Fibroblast of lung (primary cell): ENCODE measurements around the gene TRIP12. TPM values are rescaled to one million over a fixed set of nuclear protein-coding genes. Genes with fewer than 3 reads are reported as not detected.

Source experiments
- DNase-seq, 2 donors: peaks; one replicate each; pipeline versions ENCODE4 v3.0.0 to v3.0.0-alpha.2; 2010; ENCODE audit warnings: low read depth in 2 of 2
- H2AFZ ChIP-seq: 2 replicates; pipeline ENCODE4 v1.5.1; 2012; ENCODE audit warnings: low read length, control low read depth, inconsistent platforms
- H3K27ac ChIP-seq: 2 replicates; pipeline ENCODE4 v1.5.1; 2011; ENCODE audit warnings: low read length, control low read depth; ENCODE audit not compliant: insufficient read depth
- H3K27me3 ChIP-seq: 2 replicates; pipeline ENCODE4 v1.5.1; 2011; ENCODE audit warnings: mild to moderate bottlenecking, low read length; ENCODE audit not compliant: control insufficient read depth, insufficient read depth
- H3K36me3 ChIP-seq: 2 replicates; pipeline ENCODE4 v1.5.1; 2011; ENCODE audit warnings: low read length; ENCODE audit not compliant: control insufficient read depth, insufficient read depth
- H3K4me1 ChIP-seq: 2 replicates; pipeline ENCODE4 v1.5.1; 2011; ENCODE audit warnings: low read length; ENCODE audit not compliant: control insufficient read depth, insufficient read depth; ENCODE audit errors: extremely low read depth
- H3K4me2 ChIP-seq: 2 replicates; pipeline ENCODE4 v1.5.1; 2011; ENCODE audit warnings: low read length, control low read depth; ENCODE audit not compliant: insufficient read depth; ENCODE audit errors: extremely low read depth
- H3K4me3 ChIP-seq, 4 experiments: fragments of 200-600 bp in 1 of 4; sonication (generic) in 1 of 4; replicated peaks in 1 of 4; 2 replicates each; pipeline ENCODE4 v1.5.1; 2011 to 2016; ENCODE audit warnings: low read length in 4 of 4, low read depth in 3 of 4, mild to moderate bottlenecking in 3 of 4, control low read depth in 2 of 4, inconsistent platforms in 1 of 4, mixed read lengths in 1 of 4; ENCODE audit not compliant: insufficient read depth in 1 of 4; ENCODE audit errors: control extremely low read depth in 1 of 4
- H3K79me2 ChIP-seq: 2 replicates; pipeline ENCODE4 v1.5.1; 2012; ENCODE audit warnings: mild to moderate bottlenecking, low read length, inconsistent platforms; ENCODE audit not compliant: control insufficient read depth, insufficient read depth
- H3K9ac ChIP-seq: 2 replicates; pipeline ENCODE4 v1.5.1; 2011; ENCODE audit warnings: mild to moderate bottlenecking, low read length, control low read depth; ENCODE audit not compliant: insufficient read depth
- H3K9me3 ChIP-seq: 2 replicates; pipeline ENCODE4 v1.5.1; 2012; ENCODE audit warnings: low read depth, low read length; ENCODE audit not compliant: control insufficient read depth, insufficient read depth
- H4K20me1 ChIP-seq: 2 replicates; pipeline ENCODE4 v1.5.1; 2011; ENCODE audit warnings: low read length; ENCODE audit not compliant: control insufficient read depth, insufficient read depth; ENCODE audit errors: extremely low read depth
- CTCF ChIP-seq, 2 donors: IDR thresholded peaks in 1 of 2; conservative IDR thresholded peaks in 1 of 2; 1 replicate in 1 of 2; 2 replicates in 1 of 2; pipeline ENCODE4 v1.5.1; 2011 to 2012; ENCODE audit warnings: low read length in 2 of 2, control low read depth in 1 of 2, inconsistent platforms in 1 of 2, low read depth in 1 of 2, mild to moderate bottlenecking in 1 of 2
- EZH2 ChIP-seq: IDR thresholded peaks from 2 replicates; pipeline ENCODE4 v1.5.1; 2012; ENCODE audit warnings: low read length, control low read depth, mild to moderate bottlenecking; ENCODE audit errors: missing control alignments
- polyA plus RNA-seq, 2 donors: library from polyadenylated mRNA; depleted of rRNA in 1 of 2; stranded (reverse) in 1 of 2; unstranded in 1 of 2; fragments of >200 nt; gene quantifications; 2 replicates each; pipeline ENCODE4 v1.2.1, GENCODE V29; 2011 to 2012; ENCODE audit warnings: missing spikeins in 1 of 2
- total RNA-seq: library from RNA; depleted of rRNA; stranded (reverse); fragments of >200 nt; gene quantifications from 2 replicates; pipeline ENCODE4 v1.2.1, GENCODE V29; 2014

Gene TRIP12
- total and polyA plus RNA-seq, 2 donors (not counting 1 experiment from before 2014, with no cell fraction given) = 122 to 277 TPM

- no peaks in the 10 kb centered on the region for H3K27me3 ChIP-seq
- no peak overlapping the region for H3K4me3 ChIP-seq
- H3K36me3 ChIP-seq = peaks cover 6% of the 10 kb centered on the region
- TF ChIP-seq EZH2 (no peak), CTCF (conservative IDR thresholded peaks at IDR 0.05 in 1 of 2, IDR thresholded peaks at IDR 0.05 in 1 of 2; ENCODE audit: low read depth in 1 of 2, low read length in 2 of 2) (peak; percentile 70 to 77)
- no peak overlapping the region for H2AFZ ChIP-seq
- H3K79me2 ChIP-seq = no peaks in the 10 kb centered on the region
- no peak overlapping the region for H3K4me2 ChIP-seq
- H3K27ac ChIP-seq = no peak overlapping the region
- no peak overlapping the region for H3K9ac ChIP-seq
- no peaks in the 10 kb centered on the region for H4K20me1 ChIP-seq
- H3K9me3 ChIP-seq = no peaks in the 10 kb centered on the region
- no peaks in the 10 kb centered on the region for H3K4me1 ChIP-seq
- DNase-seq = peak; percentile 53 to 71
Observed at GRCh38 chr2:229800997-229801754, 120.6 kb downstream of the TRIP12 start.

- Histone ChIP-seq H3K9ac (no peak overlapping the region), H2AFZ (no peak overlapping the region), H3K4me3 (no peak overlapping the region), H3K79me2 (no peaks in the 10 kb centered on the region), H3K27ac (no peak overlapping the region), H3K4me2 (no peak overlapping the region), H4K20me1 (no peaks in the 10 kb centered on the region), H3K4me1 (no peaks in the 10 kb centered on the region), H3K27me3 (no peaks in the 10 kb centered on the region), H3K9me3 (no peaks in the 10 kb centered on the region), H3K36me3 (peaks cover 7% of the 10 kb centered on the region)
- TF ChIP-seq CTCF (conservative IDR thresholded peaks at IDR 0.05 in 1 of 2, IDR thresholded peaks at IDR 0.05 in 1 of 2; ENCODE audit: low read depth in 1 of 2, low read length in 2 of 2) = no peak
- no peak for TF ChIP-seq EZH2
- peak in 1 of 2 donors; percentile 51 for DNase-seq
Observed at GRCh38 chr2:229798446-229799155, 123.2 kb downstream of the TRIP12 start.

GRCh38 chr2:229795058-229795457 is 126.8 kb downstream of the TRIP12 start:
- Histone ChIP-seq H2AFZ (no peak overlapping the region), H3K79me2 (no peaks in the 10 kb centered on the region), H3K27ac (no peak overlapping the region), H3K9ac (no peak overlapping the region), H3K36me3 (peaks cover 8% of the 10 kb centered on the region), H3K9me3 (no peaks in the 10 kb centered on the region), H3K27me3 (no peaks in the 10 kb centered on the region), H4K20me1 (no peaks in the 10 kb centered on the region), H3K4me1 (no peaks in the 10 kb centered on the region), H3K4me2 (no peak overlapping the region), H3K4me3 (no peak overlapping the region)
- DNase-seq = no peak
- no peak for TF ChIP-seq EZH2
- no peak for TF ChIP-seq CTCF (conservative IDR thresholded peaks at IDR 0.05 in 1 of 2, IDR thresholded peaks at IDR 0.05 in 1 of 2; ENCODE audit: low read depth in 1 of 2, low read length in 2 of 2)
